HepG2 (cell line): ENCODE data around the gene USP35. TPM values are rescaled to one million over a fixed set of nuclear protein-coding genes. Genes with fewer than 3 reads are reported as not detected.
A peak's percentile ranks its signal among the peaks of the same experiment; 100 is the strongest.

Experiments used
- ATAC-seq: fragments of 200-7000 bp; cut with Tn5 transposase; 3 replicates; pipeline ENCODE4 v1.9.1; 2020; ENCODE audit warnings: mild to moderate bottlenecking, moderate library complexity
- BruUV-seq: library from RNA; stranded (reverse); fragments of 400-500 nt; replicated peaks from 2 replicates; lab custom pipeline; 2021; lab: Mats Ljungman, UMichigan
- CTCF ChIA-PET: fragments of 300-600 bp; formaldehyde crosslinking; extraction: SDS; loops from one replicate; lab custom pipeline; 2021; ENCODE audit warnings: low total read pairs, inconsistent platforms, low intra/inter-chr PET ratio; lab: Yijun Ruan, JAX
- POLR2A ChIA-PET: fragments of 350-600 bp; sonication (Branson Sonifier 250); formaldehyde crosslinking; loops from one replicate; lab custom pipeline; 2020; ENCODE audit warnings: antibody characterized with exemption, inconsistent platforms; lab: Yijun Ruan, JAX
- DNase-seq: peaks from one replicate; pipeline ENCODE4 v3.0.0-alpha.2; 2015; ENCODE audit warnings: low spot score
- FAIRE-seq: peaks from 3 replicates; lab custom pipeline; 2011; peaks lifted over from hg19 to GRCh38; lab: Jason Lieb, UNC
- H2AFZ ChIP-seq: one replicate; pipeline ENCODE4 v1.6.1; 2011; ENCODE audit warnings: low read length, inconsistent platforms
- H3K27ac ChIP-seq: fragments of 300-600 bp; 3 replicates; pipeline ENCODE4 v1.8.0; 2011; ENCODE audit warnings: mixed run types, mild to moderate bottlenecking, mixed read lengths, low read length, inconsistent platforms; ENCODE audit not compliant: insufficient read depth; ENCODE audit errors: extremely low read length
- H3K27me3 ChIP-seq, 2 experiments: fragments of 200-600 bp in 1 of 2; 2 replicates in 1 of 2; 3 replicates in 1 of 2; pipeline versions ENCODE4 v1.6.0 to v1.8.0; 2011; ENCODE audit warnings: low read length in 2 of 2, mild to moderate bottlenecking in 2 of 2, moderate library complexity in 2 of 2, inconsistent platforms in 1 of 2; ENCODE audit not compliant: insufficient read depth in 2 of 2, control insufficient read depth in 1 of 2
- H3K36me3 ChIP-seq, 2 experiments: fragments of 200-600 bp in 1 of 2; replicated peaks in 1 of 2; 2 replicates in 1 of 2; 3 replicates in 1 of 2; pipeline versions ENCODE4 v1.5.1 to v1.8.0; 2011; ENCODE audit warnings: low read length in 2 of 2, inconsistent platforms in 1 of 2; ENCODE audit not compliant: insufficient read depth in 2 of 2, control insufficient read depth in 1 of 2
- H3K4me1 ChIP-seq: 2 replicates; pipeline ENCODE4 v1.5.1; 2012; ENCODE audit warnings: low read length, inconsistent platforms; ENCODE audit not compliant: insufficient read depth
- H3K4me2 ChIP-seq: 2 replicates; pipeline ENCODE4 v1.6.0; 2011; ENCODE audit warnings: low read depth, low read length, inconsistent platforms
- H3K4me3 ChIP-seq, 3 experiments: fragments of 200-600 bp in 1 of 3; sonication (generic), shearing (Covaris generic) in 1 of 3; replicated peaks in 1 of 3; 2 replicates each; pipeline ENCODE4 v1.5.1; 2011 to 2016; ENCODE audit warnings: low read length in 3 of 3, inconsistent platforms in 2 of 3, low read depth in 2 of 3, mild to moderate bottlenecking in 2 of 3, control low read depth in 1 of 3, mixed read lengths in 1 of 3; ENCODE audit not compliant: insufficient read depth in 1 of 3
- H3K79me2 ChIP-seq: one replicate; pipeline ENCODE4 v1.6.1; 2011; ENCODE audit warnings: low read length, inconsistent platforms; ENCODE audit not compliant: insufficient read depth
- H3K9ac ChIP-seq: 2 replicates; pipeline ENCODE4 v1.6.0; 2011; ENCODE audit warnings: mild to moderate bottlenecking, low read depth, low read length, inconsistent platforms; ENCODE audit not compliant: insufficient read depth
- H3K9me3 ChIP-seq: 2 replicates; pipeline ENCODE4 v1.5.1; 2012; ENCODE audit warnings: mild to moderate bottlenecking, low read length
- H4K20me1 ChIP-seq: 2 replicates; pipeline ENCODE4 v1.6.0; 2011; ENCODE audit warnings: inconsistent platforms, mild to moderate bottlenecking, low read length, moderate library complexity; ENCODE audit not compliant: insufficient read depth
- FLYWCH1 ChIP-seq: sonication (generic); formaldehyde crosslinking; IDR thresholded peaks from 2 replicates; pipeline ENCODE4 v1.8.1; 2023; ENCODE audit warnings: mild to moderate bottlenecking, missing genetic modification reagents
- NFE2L2 ChIP-seq: fragments of 150-350 bp; IDR thresholded peaks from 2 replicates; pipeline ENCODE4 v1.6.1; 2014; ENCODE audit warnings: low read length
- NPAS2 ChIP-seq: sonication (generic); formaldehyde crosslinking; IDR thresholded peaks from 2 replicates; pipeline ENCODE4 v1.8.0; 2022; ENCODE audit warnings: mild to moderate bottlenecking, missing genetic modification reagents, borderline replicate concordance
- PHB2 ChIP-seq: fragments of 450-650 bp; IDR thresholded peaks from 2 replicates; pipeline ENCODE4 v1.6.1; 2018; ENCODE audit not compliant: partially characterized antibody
- POGZ ChIP-seq: sonication (generic); formaldehyde crosslinking; IDR thresholded peaks from 2 replicates; pipeline ENCODE4 v1.4.0; 2020; ENCODE audit warnings: mild to moderate bottlenecking, missing genetic modification reagents
- RFXAP ChIP-seq: sonication (generic); formaldehyde crosslinking; IDR thresholded peaks from 2 replicates; pipeline ENCODE4 v1.4.0; 2020; ENCODE audit warnings: missing genetic modification reagents, borderline replicate concordance
- STAG1 ChIP-seq: sonication (generic); formaldehyde crosslinking; IDR thresholded peaks from 2 replicates; pipeline ENCODE4 v1.4.0; 2020; ENCODE audit warnings: missing genetic modification reagents
- XRCC5 ChIP-seq: fragments of 200-400 bp; formaldehyde crosslinking; optimal IDR thresholded peaks from 2 replicates; pipeline ENCODE3; 2017; ENCODE audit warnings: mild to moderate bottlenecking, low read length
- ZFP37 ChIP-seq: sonication (generic); formaldehyde crosslinking; IDR thresholded peaks from 2 replicates; pipeline ENCODE4 v1.4.0; 2020; ENCODE audit warnings: missing genetic modification reagents, borderline replicate concordance
- ZIK1 ChIP-seq: sonication (generic); formaldehyde crosslinking; IDR thresholded peaks from 2 replicates; pipeline ENCODE4 v1.5.0; 2020; ENCODE audit warnings: mild to moderate bottlenecking, low read depth, missing genetic modification reagents, borderline replicate concordance
- ZNF256 ChIP-seq: sonication (generic); formaldehyde crosslinking; conservative IDR thresholded peaks from 2 replicates; pipeline ENCODE4 v1.4.0; 2020; ENCODE audit warnings: missing genetic modification reagents
- ZNF333 ChIP-seq: sonication (generic); formaldehyde crosslinking; IDR thresholded peaks from 2 replicates; pipeline ENCODE4 v1.4.0; 2020; ENCODE audit warnings: mild to moderate bottlenecking, missing genetic modification reagents, borderline replicate concordance
- ZNF564 ChIP-seq: sonication (generic); formaldehyde crosslinking; IDR thresholded peaks from 2 replicates; pipeline ENCODE4 v1.8.1; 2023; ENCODE audit warnings: mild to moderate bottlenecking, missing genetic modification reagents
- ZNF777 ChIP-seq: sonication (generic); formaldehyde crosslinking; IDR thresholded peaks from 2 replicates; pipeline ENCODE4 v1.4.0; 2020; ENCODE audit warnings: missing genetic modification reagents
- ZSCAN29 ChIP-seq: sonication (generic); formaldehyde crosslinking; conservative IDR thresholded peaks from 2 replicates; pipeline ENCODE4 v1.4.0; 2020; ENCODE audit warnings: mild to moderate bottlenecking, missing genetic modification reagents
- WGBS: methylation state at CpG from one replicate; pipeline ENCODE4 v1.1.6; 2017; ENCODE audit warnings: low lambda C conversion rate; 5-methylcytosine and 5-hydroxymethylcytosine counted together
- in situ Hi-C: cut with HindIII; loops from 2 replicates; pipeline ENCODE4 v1.10.0; 2017; ENCODE audit warnings: low pct_unique_long_range_greater_than_20kb; ENCODE audit not compliant: extremely low pct_ligation_motif_present
- intact Hi-C: fragments of 100-400 bp; cut with micrococcal nuclease; formaldehyde crosslinking; loops from one replicate; pipeline ENCODE4 v1.10.0; 2022; ENCODE audit not compliant: unreplicated experiment
- polyA plus RNA-seq, 8 experiments: library from polyadenylated mRNA; depleted of rRNA in 3 of 8; stranded (reverse) in 7 of 8; unstranded in 1 of 8; fragments of >200 nt; fragmentation: Illumina TruSeq in 4 of 8; extraction: Trizol in 4 of 8; gene quantifications; 2 replicates each; pipeline versions ENCODE4 v1.2.1 to v1.2.3, GENCODE V29; 2011 to 2016; ENCODE audit warnings: low read depth in 4 of 8, missing spikeins in 1 of 8, mixed read lengths in 1 of 8; ENCODE audit not compliant: insufficient read depth in 1 of 8
- total RNA-seq, 5 experiments: library from RNA; depleted of rRNA; stranded (reverse); fragments of >200 nt; fragmentation: Illumina TruSeq; extraction: Trizol; gene quantifications; 2 replicates each; pipeline ENCODE4 v1.2.3, GENCODE V29; 2016; ENCODE audit warnings: low read depth in 1 of 5
- TF ChIP-seq, protein P1 (sequence below): sonication (generic); formaldehyde crosslinking; IDR thresholded peaks from 2 replicates; pipeline ENCODE4 v1.4.0; 2020; ENCODE audit warnings: mild to moderate bottlenecking, missing genetic modification reagents
- TF ChIP-seq, protein P2 (sequence below): sonication (generic); formaldehyde crosslinking; conservative IDR thresholded peaks from 2 replicates; pipeline ENCODE4 v1.4.0; 2020; ENCODE audit warnings: missing genetic modification reagents

USP35 gene
- total and polyA plus RNA-seq, 2 of the 13 experiments (the other 11 are each of a cell fraction or from before 2014, with no cell fraction given): 4.6 to 7.7 TPM

DNA sequence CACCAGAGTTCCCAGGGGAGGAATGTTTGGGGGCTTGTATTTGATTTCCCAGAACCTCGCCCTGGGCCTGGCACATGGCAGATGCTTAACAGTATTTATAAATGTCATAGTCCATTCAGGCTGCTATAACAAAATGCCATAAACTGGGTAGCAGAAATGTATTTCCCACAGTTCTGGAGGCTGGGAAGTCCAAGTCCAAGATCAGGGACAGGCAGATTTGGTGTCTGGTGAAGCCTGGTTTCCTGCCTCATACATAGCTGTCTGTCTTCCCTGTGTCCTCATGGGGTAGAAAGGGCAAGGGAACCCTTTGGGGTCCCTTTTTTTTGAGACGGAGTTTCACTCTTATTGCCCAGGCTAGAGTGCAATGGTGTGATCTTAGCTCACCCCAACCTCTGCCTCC, 24.2 kb upstream of the USP35 start:
- Histone ChIP-seq H3K4me3 (no peak overlapping the region), H3K36me3 (no peaks in the 10 kb centered on the region), H2AFZ (no peak overlapping the region), H3K9me3 (no peaks in the 10 kb centered on the region), H3K4me2 (no peak overlapping the region), H3K4me1 (peaks cover 35% of the 10 kb centered on the region), H3K27ac (no peak overlapping the region), H3K27me3 (no peaks in the 10 kb centered on the region), H3K79me2 (no peaks in the 10 kb centered on the region), H3K9ac (no peak overlapping the region), H4K20me1 (no peaks in the 10 kb centered on the region)
- intact Hi-C loops: no loop called here
- WGBS: 96% methylated on average over 2 of the region's 2 CpGs
- FAIRE-seq: no peak
- DNase-seq: no peak
- TF ChIP-seq POGZ (CRISPR knock-in tag) (no peak), ZNF564 (peak; percentile 92; the same call in 1 of the 2 replicates)
- in situ Hi-C loops: no loop called here
- ATAC-seq: no peak
- POLR2A ChIA-PET: no interaction called here
- no TSS peak for BruUV-seq
- CTCF ChIA-PET: no interaction called here

DNA sequence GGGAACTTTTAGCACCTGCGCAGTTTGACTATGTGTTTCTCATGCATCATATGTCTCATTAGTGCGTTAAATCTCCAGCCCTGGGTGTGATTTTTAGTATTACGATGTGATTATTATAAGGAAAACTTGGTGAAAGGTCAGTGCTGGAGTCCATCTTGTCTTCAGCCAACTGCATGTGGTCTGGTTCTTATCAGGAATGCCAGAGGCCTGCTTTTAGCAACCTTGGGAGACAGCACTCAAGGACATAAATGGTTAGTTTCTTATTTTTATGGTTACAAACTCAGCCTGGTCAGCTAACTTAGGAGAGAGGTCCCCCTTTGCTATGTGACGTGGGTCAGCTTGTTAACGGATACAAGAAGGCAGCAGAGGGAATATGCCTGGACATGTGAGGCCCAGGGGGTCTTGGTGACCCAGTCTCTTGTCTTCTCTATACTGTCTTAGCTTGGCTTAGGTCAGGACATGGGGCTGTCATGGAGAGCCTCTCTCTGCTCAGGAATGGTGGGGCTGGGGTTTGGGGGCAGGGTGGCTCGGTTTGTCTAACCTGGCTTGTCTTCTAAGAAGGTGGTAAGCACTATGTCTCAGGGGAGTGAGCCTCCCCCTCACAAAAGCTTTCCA, 21.8 kb upstream of the USP35 start:
- ATAC-seq (no peak), DNase-seq (no peak), FAIRE-seq (no peak)
- no peak overlapping the region for H3K27ac ChIP-seq
- no peaks in the 10 kb centered on the region; the same call in 1 of the 2 replicates for H4K20me1 ChIP-seq
- intact Hi-C loops (no loop called here), in situ Hi-C loops (no loop called here)
- BruUV-seq: no TSS peak
- CTCF ChIA-PET: no interaction called here
- no peaks in the 10 kb centered on the region for H3K9me3 ChIP-seq
- POLR2A ChIA-PET: no interaction called here
- 91% methylated on average over 5 of the region's 6 CpGs for WGBS
- H3K9ac ChIP-seq: no peak overlapping the region
- no peak overlapping the region for H2AFZ ChIP-seq
- H3K4me3 ChIP-seq: no peak overlapping the region
- H3K79me2 ChIP-seq: no peaks in the 10 kb centered on the region
- H3K4me1 ChIP-seq: peaks cover 53% of the 10 kb centered on the region
- H3K27me3 ChIP-seq: no peaks in the 10 kb centered on the region
- H3K4me2 ChIP-seq: no peak overlapping the region
- no peaks in the 10 kb centered on the region for H3K36me3 ChIP-seq
- TF ChIP-seq STAG1 (CRISPR knock-in tag) (no peak), RFXAP (CRISPR knock-in tag) (no peak), NPAS2 (CRISPR knock-in tag) (no peak), ZNF256 (CRISPR knock-in tag) (no peak), ZFP37 (CRISPR knock-in tag) (no peak), ZNF777 (CRISPR knock-in tag) (no peak), ZNF333 (CRISPR knock-in tag) (no peak), ZIK1 (CRISPR knock-in tag) (no peak), NFE2L2 (no peak), FLYWCH1 (CRISPR knock-in tag) (no peak), XRCC5 (no peak), ZSCAN29 (CRISPR knock-in tag) (no peak), PHB2 (no peak)
- TF ChIP-seq, protein P1, sequence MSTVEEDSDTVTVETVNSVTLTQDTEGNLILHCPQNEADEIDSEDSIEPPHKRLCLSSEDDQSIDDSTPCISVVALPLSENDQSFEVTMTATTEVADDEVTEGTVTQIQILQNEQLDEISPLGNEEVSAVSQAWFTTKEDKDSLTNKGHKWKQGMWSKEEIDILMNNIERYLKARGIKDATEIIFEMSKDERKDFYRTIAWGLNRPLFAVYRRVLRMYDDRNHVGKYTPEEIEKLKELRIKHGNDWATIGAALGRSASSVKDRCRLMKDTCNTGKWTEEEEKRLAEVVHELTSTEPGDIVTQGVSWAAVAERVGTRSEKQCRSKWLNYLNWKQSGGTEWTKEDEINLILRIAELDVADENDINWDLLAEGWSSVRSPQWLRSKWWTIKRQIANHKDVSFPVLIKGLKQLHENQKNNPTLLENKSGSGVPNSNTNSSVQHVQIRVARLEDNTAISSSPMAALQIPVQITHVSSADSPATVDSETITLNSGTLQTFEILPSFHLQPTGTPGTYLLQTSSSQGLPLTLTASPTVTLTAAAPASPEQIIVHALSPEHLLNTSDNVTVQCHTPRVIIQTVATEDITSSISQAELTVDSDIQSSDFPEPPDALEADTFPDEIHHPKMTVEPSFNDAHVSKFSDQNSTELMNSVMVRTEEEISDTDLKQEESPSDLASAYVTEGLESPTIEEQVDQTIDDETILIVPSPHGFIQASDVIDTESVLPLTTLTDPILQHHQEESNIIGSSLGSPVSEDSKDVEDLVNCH (CRISPR knock-in tag): no peak
- TF ChIP-seq, protein P2, sequence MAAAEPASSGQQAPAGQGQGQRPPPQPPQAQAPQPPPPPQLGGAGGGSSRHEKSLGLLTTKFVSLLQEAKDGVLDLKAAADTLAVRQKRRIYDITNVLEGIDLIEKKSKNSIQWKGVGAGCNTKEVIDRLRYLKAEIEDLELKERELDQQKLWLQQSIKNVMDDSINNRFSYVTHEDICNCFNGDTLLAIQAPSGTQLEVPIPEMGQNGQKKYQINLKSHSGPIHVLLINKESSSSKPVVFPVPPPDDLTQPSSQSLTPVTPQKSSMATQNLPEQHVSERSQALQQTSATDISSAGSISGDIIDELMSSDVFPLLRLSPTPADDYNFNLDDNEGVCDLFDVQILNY: no peak
